Activated CD4-positive, alpha-beta memory T cell treated with anti-CD3 and anti-CD28 coated beads, Interleukin-2, amount 10 ng/mL, durations not matched to agents 7 days and 5 days (primary cell): Measurements from ENCODE around the gene P2RY13. TPM values are rescaled to one million over a fixed set of nuclear protein-coding genes. Genes with fewer than 3 reads are reported as not detected.

Source experiments
- CTCF ChIA-PET: fragments of 350-600 bp; sonication (Branson Sonifier 250); formaldehyde crosslinking; loops from one replicate; lab custom pipeline; 2021; ENCODE audit warnings: antibody characterized with exemption, inconsistent platforms; lab: Charles Lee
- POLR2A ChIA-PET: fragments of 350-600 bp; sonication (Branson Sonifier 250); formaldehyde crosslinking; loops from one replicate; lab custom pipeline; 2021; ENCODE audit warnings: antibody characterized with exemption; lab: Charles Lee
- DNase-seq: peaks from one replicate; pipeline ENCODE4 v3.0.0-alpha.2; 2020
- H3K27ac Mint-ChIP-seq: one replicate; pipeline ENCODE4 v1.8.0; 2021; ENCODE audit warnings: mild to moderate bottlenecking, mixed read lengths
- H3K27me3 Mint-ChIP-seq: one replicate; pipeline ENCODE4 v1.8.0; 2021; ENCODE audit warnings: mixed read lengths
- H3K36me3 Mint-ChIP-seq: one replicate; pipeline ENCODE4 v1.8.0; 2021; ENCODE audit warnings: low read depth, mixed read lengths
- H3K4me1 Mint-ChIP-seq: one replicate; pipeline ENCODE4 v1.8.0; 2021; ENCODE audit warnings: mixed read lengths
- H3K4me3 Mint-ChIP-seq: one replicate; pipeline ENCODE4 v1.8.0; 2021; ENCODE audit warnings: mild to moderate bottlenecking, mixed read lengths
- H3K9me3 Mint-ChIP-seq: one replicate; pipeline ENCODE4 v1.8.0; 2021; ENCODE audit warnings: mixed read lengths
- total RNA-seq, 2 experiments: library from RNA; stranded (reverse); gene quantifications; one replicate each; pipeline ENCODE4 v1.2.3, GENCODE V29; 2021

P2RY13 gene
- total RNA-seq, 2 experiments from 2014 or later = not detected

GRCh38 chr3:151305060-151305774 is 24.1 kb downstream of the P2RY13 start:
- Mint-ChIP-seq H3K9me3 (no peaks in the 10 kb centered on the region), H3K27me3 (peaks cover 5% of the 10 kb centered on the region), H3K4me1 (peaks cover 62% of the 10 kb centered on the region), H3K27ac (no peak overlapping the region), H3K36me3 (no peaks in the 10 kb centered on the region), H3K4me3 (no peak overlapping the region)
- CTCF ChIA-PET = interaction anchor here (0.6 to 1.3 kb wide), 11 partner anchors 9 to 457 kb away, joined by 3 to 6 read pairs (median 3); partner anchors contain the start of gene GPR87
- DNase-seq = no peak
- POLR2A ChIA-PET = interaction anchor here (0.6 to 1.9 kb wide), 4 partner anchors 8 to 106 kb away, joined by 3 to 6 read pairs (median 3); partner anchors contain the start of genes GPR171 and GPR87

DNA sequence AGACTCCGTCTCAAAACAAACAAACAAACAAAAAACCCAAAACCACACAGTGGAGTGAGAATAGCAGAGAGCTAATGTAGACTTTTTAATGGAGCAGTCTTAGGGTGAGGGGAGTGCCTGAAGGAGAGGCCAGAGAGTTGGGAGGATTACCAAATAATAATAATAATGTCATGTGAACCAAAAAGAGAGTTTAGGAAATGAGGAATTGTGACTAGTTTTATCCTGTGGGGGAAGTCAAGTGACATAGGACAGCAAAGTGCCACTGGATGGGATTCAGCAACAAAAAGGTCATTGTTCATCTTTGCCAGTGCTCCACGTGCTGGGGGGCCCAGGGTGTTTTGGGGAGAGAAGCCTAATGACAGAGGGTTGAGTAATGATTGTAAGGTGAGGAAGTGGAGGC is 25.6 kb downstream of the P2RY13 start:
- H3K9me3 Mint-ChIP-seq = no peaks in the 10 kb centered on the region
- peaks cover 5% of the 10 kb centered on the region for H3K27me3 Mint-ChIP-seq
- ChIA-PET CTCF (interaction anchor here (1.2 kb wide), 1 partner anchor 24 kb away, joined by 3 read pairs; no protein-coding TSS in a partner anchor), POLR2A (no interaction called here)
- H3K27ac Mint-ChIP-seq = no peak overlapping the region
- DNase-seq = no peak
- H3K36me3 Mint-ChIP-seq = no peaks in the 10 kb centered on the region
- no peak overlapping the region for H3K4me3 Mint-ChIP-seq
- peaks cover 62% of the 10 kb centered on the region for H3K4me1 Mint-ChIP-seq

GRCh38 chr3:151301787-151302186 is 27.6 kb downstream of the P2RY13 start:
- no peak overlapping the region for H3K4me3 Mint-ChIP-seq
- H3K27me3 Mint-ChIP-seq = peaks cover 6% of the 10 kb centered on the region
- no peaks in the 10 kb centered on the region for H3K36me3 Mint-ChIP-seq
- no peak for DNase-seq
- H3K27ac Mint-ChIP-seq = no peak overlapping the region
- ChIA-PET POLR2A (no interaction called here), CTCF (interaction anchor here (1.4 kb wide), 1 partner anchor 134 kb away, joined by 6 read pairs; no protein-coding TSS in a partner anchor)
- no peaks in the 10 kb centered on the region for H3K9me3 Mint-ChIP-seq
- H3K4me1 Mint-ChIP-seq = peaks cover 46% of the 10 kb centered on the region

GRCh38 chr3:151300539-151300938 is 28.8 kb downstream of the P2RY13 start:
- no peak for DNase-seq
- POLR2A ChIA-PET = no interaction called here
- Mint-ChIP-seq H3K4me1 (peaks cover 34% of the 10 kb centered on the region), H3K27me3 (peaks cover 6% of the 10 kb centered on the region), H3K4me3 (no peak overlapping the region), H3K36me3 (no peaks in the 10 kb centered on the region), H3K27ac (no peak overlapping the region), H3K9me3 (no peaks in the 10 kb centered on the region)
- CTCF ChIA-PET = interaction anchor here (1.0 to 1.1 kb wide), 2 partner anchors 27 to 73 kb away, joined by 3 to 4 read pairs; no protein-coding TSS in a partner anchor

DNA sequence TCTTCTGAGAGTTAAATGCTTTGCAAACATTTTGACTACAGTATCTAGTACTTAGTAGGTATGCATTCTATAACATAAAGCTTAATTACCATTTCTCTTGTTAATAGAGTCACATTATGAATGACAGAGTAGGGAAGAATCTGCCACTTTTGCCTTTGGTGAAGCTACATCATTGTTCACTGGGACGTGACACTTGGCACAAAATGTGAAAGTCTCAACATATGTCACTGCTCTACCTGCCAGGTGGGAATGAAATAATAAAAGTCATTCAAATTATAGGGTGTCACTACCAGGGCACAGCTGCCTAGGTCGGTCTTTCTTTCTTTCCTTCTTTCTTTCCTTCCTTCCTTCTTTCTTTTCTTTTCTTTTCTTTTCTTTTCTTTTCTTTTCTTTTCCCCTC is 30.3 kb downstream of the P2RY13 start:
- peaks cover 6% of the 10 kb centered on the region for H3K27me3 Mint-ChIP-seq
- no peaks in the 10 kb centered on the region for H3K9me3 Mint-ChIP-seq
- H3K4me1 Mint-ChIP-seq = peaks cover 24% of the 10 kb centered on the region
- no peaks in the 10 kb centered on the region for H3K36me3 Mint-ChIP-seq
- H3K4me3 Mint-ChIP-seq = no peak overlapping the region
- ChIA-PET CTCF (interaction anchor here (1.1 to 2.2 kb wide), 2 partner anchors 15 to 131 kb away, joined by 3 to 8 read pairs; no protein-coding TSS in a partner anchor), POLR2A (no interaction called here)
- DNase-seq = no peak
- no peak overlapping the region for H3K27ac Mint-ChIP-seq

GRCh38 chr3:151297429-151297828 is 31.9 kb downstream of the P2RY13 start:
- Mint-ChIP-seq H3K4me1 (peaks cover 17% of the 10 kb centered on the region), H3K27ac (no peak overlapping the region), H3K36me3 (no peaks in the 10 kb centered on the region), H3K27me3 (peaks cover 2% of the 10 kb centered on the region), H3K4me3 (no peak overlapping the region), H3K9me3 (no peaks in the 10 kb centered on the region)
- POLR2A ChIA-PET = interaction anchor here (0.8 kb wide), 1 partner anchor 10 kb away, joined by 3 read pairs; no protein-coding TSS in a partner anchor
- DNase-seq = no peak
- CTCF ChIA-PET = interaction anchor here (2.2 kb wide), 1 partner anchor 130 kb away, joined by 8 read pairs; no protein-coding TSS in a partner anchor

DNA sequence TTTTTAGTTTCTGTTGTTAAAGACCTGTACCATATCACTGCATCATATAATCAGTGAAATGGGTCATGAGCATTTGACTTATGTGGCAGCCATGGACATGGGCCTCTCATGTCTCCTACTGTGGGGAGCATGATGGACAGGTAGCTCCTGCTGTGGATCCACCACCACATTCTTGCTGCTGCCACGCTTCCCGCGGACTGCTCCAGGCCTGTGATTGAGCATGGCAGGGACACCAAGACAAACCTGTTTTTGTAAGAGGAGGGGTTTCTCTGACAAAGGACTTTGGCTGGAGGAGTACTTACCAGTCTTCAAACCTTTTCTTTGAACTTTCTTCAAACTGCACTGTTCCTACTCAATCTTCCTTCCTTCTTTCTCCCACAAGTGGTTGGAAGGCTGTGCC is 33.1 kb downstream of the P2RY13 start:
- Mint-ChIP-seq H3K36me3 (no peaks in the 10 kb centered on the region), H3K4me3 (no peak overlapping the region), H3K27me3 (peaks cover 2% of the 10 kb centered on the region), H3K4me1 (peaks cover 9% of the 10 kb centered on the region), H3K9me3 (no peaks in the 10 kb centered on the region), H3K27ac (no peak overlapping the region)
- POLR2A ChIA-PET = no interaction called here
- no peak for DNase-seq
- CTCF ChIA-PET = no interaction called here

DNA sequence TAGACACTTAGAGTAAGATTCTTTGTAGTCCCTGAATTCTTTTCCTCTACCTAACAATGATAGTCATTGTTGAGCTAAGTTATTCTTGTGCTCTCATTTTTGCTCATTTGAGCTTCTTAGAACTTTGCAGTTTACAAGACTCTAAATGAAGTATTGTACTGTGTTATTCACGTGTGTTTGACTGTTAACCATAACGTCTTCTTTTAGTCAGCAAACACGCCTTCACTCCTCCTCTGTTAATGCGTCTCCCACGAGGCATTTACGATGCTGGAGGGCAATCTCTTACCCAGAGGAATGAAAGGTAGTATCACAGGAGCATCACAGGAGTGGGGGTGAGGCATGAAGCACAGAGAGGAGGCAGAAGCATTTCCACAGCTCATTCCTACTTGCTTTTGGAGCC is 36.2 kb downstream of the P2RY13 start:
- POLR2A ChIA-PET = no interaction called here
- CTCF ChIA-PET = interaction anchor here (0.7 to 2.3 kb wide), 4 partner anchors 11 to 132 kb away, joined by 3 to 6 read pairs (median 3); no protein-coding TSS in a partner anchor
- Mint-ChIP-seq H3K27ac (no peak overlapping the region), H3K4me3 (no peak overlapping the region), H3K36me3 (no peaks in the 10 kb centered on the region), H3K4me1 (peaks cover 4% of the 10 kb centered on the region), H3K27me3 (peaks cover 2% of the 10 kb centered on the region), H3K9me3 (no peaks in the 10 kb centered on the region)
- no peak for DNase-seq

GRCh38 chr3:151290673-151291072 is 38.7 kb downstream of the P2RY13 start:
- POLR2A ChIA-PET = no interaction called here
- DNase-seq = no peak
- Mint-ChIP-seq H3K27ac (no peak overlapping the region), H3K4me1 (peaks cover 6% of the 10 kb centered on the region), H3K36me3 (no peaks in the 10 kb centered on the region), H3K27me3 (no peaks in the 10 kb centered on the region), H3K4me3 (no peak overlapping the region), H3K9me3 (no peaks in the 10 kb centered on the region)
- CTCF ChIA-PET = interaction anchor here (0.7 to 2.2 kb wide), 3 partner anchors 37 to 549 kb away, joined by 3 to 7 read pairs (median 7); no protein-coding TSS in a partner anchor

GRCh38 chr3:151289445-151289844 is 39.9 kb downstream of the P2RY13 start:
- no peak overlapping the region for H3K4me3 Mint-ChIP-seq
- no peak for DNase-seq
- peaks cover 11% of the 10 kb centered on the region for H3K4me1 Mint-ChIP-seq
- CTCF ChIA-PET = interaction anchor here (6.6 kb wide), 1 partner anchor 121 kb away, joined by 52 read pairs; no protein-coding TSS in a partner anchor
- no peaks in the 10 kb centered on the region for H3K9me3 Mint-ChIP-seq
- H3K27me3 Mint-ChIP-seq = no peaks in the 10 kb centered on the region
- H3K36me3 Mint-ChIP-seq = no peaks in the 10 kb centered on the region
- H3K27ac Mint-ChIP-seq = no peak overlapping the region
- POLR2A ChIA-PET = no interaction called here

DNA sequence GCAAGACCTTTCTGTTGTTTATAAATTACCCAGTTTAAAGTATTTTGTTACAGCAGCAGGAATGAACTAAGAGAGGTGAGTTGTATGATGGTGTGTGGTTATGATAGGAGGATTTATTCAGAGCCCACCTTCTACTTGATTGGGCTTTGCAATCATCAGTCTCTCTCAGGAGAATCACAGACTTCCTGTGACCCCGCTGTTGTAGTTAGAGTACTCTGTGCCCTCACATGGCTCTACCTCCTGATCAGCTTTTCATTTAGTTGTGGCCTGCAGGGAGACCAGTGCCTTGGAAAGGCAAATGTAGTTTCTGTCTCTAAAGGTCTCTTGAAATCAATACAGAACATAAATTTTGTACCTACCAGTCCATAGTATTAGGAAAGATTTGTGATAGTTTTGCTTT is 43.4 kb downstream of the P2RY13 start:
- H3K27ac Mint-ChIP-seq = no peak overlapping the region
- no peak overlapping the region for H3K4me3 Mint-ChIP-seq
- no peaks in the 10 kb centered on the region for H3K27me3 Mint-ChIP-seq
- no peaks in the 10 kb centered on the region for H3K9me3 Mint-ChIP-seq
- POLR2A ChIA-PET = no interaction called here
- CTCF ChIA-PET = interaction anchor here (1.0 to 6.6 kb wide), 5 partner anchors 42 to 130 kb away, joined by 3 to 52 read pairs (median 9); no protein-coding TSS in a partner anchor
- DNase-seq = no peak
- H3K36me3 Mint-ChIP-seq = no peaks in the 10 kb centered on the region
- H3K4me1 Mint-ChIP-seq = peaks cover 29% of the 10 kb centered on the region

DNA sequence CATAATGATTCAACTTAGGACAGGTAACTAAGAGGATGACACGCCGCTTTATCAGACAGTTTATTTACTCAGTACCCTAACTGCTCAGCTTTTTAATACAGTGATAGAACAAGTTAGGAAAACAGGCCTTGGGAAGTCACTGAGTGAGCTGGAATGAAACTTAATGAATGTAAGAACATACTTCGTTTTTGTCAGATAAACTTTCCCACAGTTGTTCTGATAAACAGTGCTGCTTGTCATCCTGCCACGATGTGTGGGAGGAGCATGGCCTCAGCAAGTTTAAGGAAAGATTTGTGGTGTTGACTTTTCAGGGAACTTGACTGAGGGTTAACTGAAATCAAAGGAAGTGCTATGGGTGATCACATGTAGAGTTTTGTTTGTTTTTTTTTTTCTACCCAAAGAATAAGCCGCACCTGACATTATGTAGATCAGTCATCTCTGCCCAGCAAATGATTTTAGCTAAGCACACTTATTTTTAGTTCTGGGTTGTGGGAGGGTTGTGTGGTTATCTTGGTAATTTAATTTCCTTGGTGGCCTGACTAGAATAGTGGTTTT is 45.4 kb downstream of the P2RY13 start:
- Mint-ChIP-seq H3K4me3 (no peak overlapping the region), H3K9me3 (no peaks in the 10 kb centered on the region), H3K27me3 (no peaks in the 10 kb centered on the region), H3K4me1 (peaks cover 35% of the 10 kb centered on the region), H3K27ac (peak overlapping the region; percentile 60), H3K36me3 (no peaks in the 10 kb centered on the region)
- DNase-seq = peak; percentile 36
- ChIA-PET CTCF (interaction anchor here (0.5 to 6.6 kb wide), 12 partner anchors 16 to 1183 kb away, joined by 3 to 52 read pairs (median 4); no protein-coding TSS in a partner anchor), POLR2A (interaction anchor here (0.6 to 1.6 kb wide), 7 partner anchors 32 to 116 kb away, joined by 3 to 4 read pairs (median 4); no protein-coding TSS in a partner anchor)
